K562 (cell line): ENCODE data around the gene SRSF11. TPM values are rescaled to one million over a fixed set of nuclear protein-coding genes. Genes with fewer than 3 reads are reported as not detected.

ENCODE experiments used
- ATAC-seq: fragments of 200-7000 bp; cut with Tn5 transposase; 3 replicates; pipeline ENCODE4 v1.9.1; 2020; ENCODE audit warnings: moderate library complexity
- BruUV-seq: library from RNA; stranded (reverse); fragments of 400-500 nt; replicated peaks from 2 replicates; lab custom pipeline; 2021; lab: Mats Ljungman, UMichigan
- CTCF ChIA-PET: fragments of 300-600 bp; formaldehyde crosslinking; extraction: SDS; loops from one replicate; lab custom pipeline; 2021; ENCODE audit warnings: low intra/inter-chr PET ratio; lab: Yijun Ruan, JAX
- POLR2A ChIA-PET: fragments of 300-600, 350-650 bp; sonication (Branson Sonifier 250); formaldehyde crosslinking; extraction: SDS; loops from one replicate; lab custom pipeline; 2021; ENCODE audit warnings: antibody characterized with exemption, inconsistent platforms; lab: Yijun Ruan, JAX
- DNase-seq, 4 experiments: peaks; one replicate each; pipeline versions ENCODE4 v3.0.0 to v3.0.0-alpha.2; 2011 to 2018; ENCODE audit warnings: low spot score in 3 of 4, mixed read lengths in 3 of 4; ENCODE audit errors: extremely low read depth in 1 of 4
- FAIRE-seq: peaks from 2 replicates; lab custom pipeline; 2011; peaks lifted over from hg19 to GRCh38; lab: Jason Lieb, UNC
- H2AFZ ChIP-seq: 2 replicates; pipeline ENCODE4 v1.6.0; 2011; ENCODE audit warnings: low read depth, low read length, control low read depth, inconsistent platforms
- H3K27ac ChIP-seq: fragments of 200-600 bp; 3 replicates; pipeline ENCODE4 v1.8.0; 2011; ENCODE audit warnings: low read depth, mild to moderate bottlenecking, control low read depth, inconsistent platforms, low read length, moderate library complexity, mixed read lengths; ENCODE audit errors: extremely low read depth
- H3K27me3 ChIP-seq, 2 experiments: fragments of 300-600 bp in 1 of 2; 2 replicates in 1 of 2; 3 replicates in 1 of 2; pipeline versions ENCODE4 v1.6.0 to v1.8.0; 2011; ENCODE audit warnings: inconsistent platforms in 2 of 2, low read length in 2 of 2, mild to moderate bottlenecking in 1 of 2, mixed read lengths in 1 of 2, moderate library complexity in 1 of 2; ENCODE audit not compliant: control insufficient read depth in 2 of 2, insufficient read depth in 2 of 2
- H3K36me3 ChIP-seq: fragments of 300-600 bp; 3 replicates; pipeline ENCODE4 v1.8.0; 2011; ENCODE audit warnings: mild to moderate bottlenecking, low read length, inconsistent platforms; ENCODE audit not compliant: control insufficient read depth, insufficient read depth
- H3K4me1 ChIP-seq, 2 experiments: fragments of 200-600 bp in 1 of 2; replicated peaks in 1 of 2; 2 replicates in 1 of 2; 3 replicates in 1 of 2; pipeline versions ENCODE4 v1.5.1 to v1.8.0; 2011; ENCODE audit warnings: inconsistent platforms in 2 of 2, low read length in 2 of 2, mild to moderate bottlenecking in 1 of 2, mixed read lengths in 1 of 2, moderate library complexity in 1 of 2; ENCODE audit not compliant: control insufficient read depth in 2 of 2, insufficient read depth in 2 of 2
- H3K4me2 ChIP-seq: 2 replicates; pipeline ENCODE4 v1.6.1; 2011; ENCODE audit warnings: low read length, control low read depth, inconsistent platforms, mixed read lengths; ENCODE audit not compliant: insufficient read depth
- H3K4me3 ChIP-seq: fragments of 200-600 bp; sonication (generic), shearing (Covaris generic); 2 replicates; pipeline ENCODE4 v1.5.1; 2016; ENCODE audit warnings: control low read depth, inconsistent platforms
- H3K79me2 ChIP-seq: fragments of 200-600 bp; 3 replicates; pipeline ENCODE4 v1.8.0; 2011; ENCODE audit warnings: low read length, inconsistent platforms; ENCODE audit not compliant: control insufficient read depth, insufficient read depth
- H3K9ac ChIP-seq, 2 experiments: 2 replicates each; pipeline versions ENCODE4 v1.6.0 to v1.6.1; 2011; ENCODE audit warnings: low read depth in 2 of 2, low read length in 2 of 2, control low read depth in 1 of 2, inconsistent platforms in 1 of 2, mild to moderate bottlenecking in 1 of 2, mixed read lengths in 1 of 2; ENCODE audit not compliant: insufficient read depth in 1 of 2
- H3K9me1 ChIP-seq: one replicate; pipeline ENCODE4 v1.6.0; 2011; ENCODE audit warnings: inconsistent platforms, mild to moderate bottlenecking, low read length, moderate library complexity; ENCODE audit not compliant: control insufficient read depth, insufficient read depth
- H3K9me3 ChIP-seq: replicated peaks from 2 replicates; pipeline ENCODE4 v1.5.1; 2011; ENCODE audit warnings: low read depth, low read length, inconsistent platforms; ENCODE audit not compliant: control insufficient read depth, insufficient read depth
- H4K20me1 ChIP-seq: replicated peaks from 2 replicates; pipeline ENCODE4 v1.6.1; 2011; ENCODE audit warnings: low read length, inconsistent platforms, mixed read lengths; ENCODE audit not compliant: control insufficient read depth, insufficient read depth
- ELK3 ChIP-seq: fragments of 450-650 bp; formaldehyde crosslinking; IDR thresholded peaks from 2 replicates; pipeline ENCODE4 v1.4.0; 2020; ENCODE audit warnings: mild to moderate bottlenecking
- MXD1 ChIP-seq: fragments of 250-450 bp; sonication (Bioruptor Pico); IDR thresholded peaks from 2 replicates; pipeline ENCODE4 v1.8.0; 2021; ENCODE audit warnings: borderline replicate concordance, mild to moderate bottlenecking, moderate library complexity; ENCODE audit not compliant: poor library complexity, severe bottlenecking
- NFXL1 ChIP-seq: fragments of 450-650 bp; formaldehyde crosslinking; IDR thresholded peaks from 2 replicates; pipeline ENCODE4 v1.4.0; 2021; ENCODE audit warnings: mild to moderate bottlenecking
- PRDM10 ChIP-seq: fragments of 450-650 bp; IDR thresholded peaks from 2 replicates; pipeline ENCODE4 v1.6.1; 2018; ENCODE audit not compliant: partially characterized antibody
- ZNF354B ChIP-seq: fragments of 250-450 bp; sonication (Bioruptor Pico); IDR thresholded peaks from 2 replicates; pipeline ENCODE4 v1.4.0; 2020
- ZNF507 ChIP-seq: conservative IDR thresholded peaks from 2 replicates; pipeline ENCODE4 v1.6.1; 2017; ENCODE audit warnings: missing genetic modification characterization, missing compliant biosample characterization
- WGBS: fragments of 100-300 bp; shearing (Covaris generic); methylation state at CpG from one replicate; pipeline ENCODE4 v1.1.6; 2016; ENCODE audit warnings: low coverage, mixed read lengths; ENCODE audit not compliant: insufficient coverage; ENCODE audit errors: missing lambda C conversion rate; 5-methylcytosine and 5-hydroxymethylcytosine counted together
- in situ Hi-C: fragments of 300-500 bp; cut with MboI; formaldehyde crosslinking; loops from 4 replicates; pipeline ENCODE4 v1.15.0; 2018; ENCODE audit warnings: inconsistent platforms, mixed read lengths
- intact Hi-C: fragments of 100-400 bp; cut with micrococcal nuclease; formaldehyde crosslinking; loops from 2 replicates; pipeline ENCODE4 v1.14.2; 2022
- polyA plus RNA-seq, 8 experiments: library from polyadenylated mRNA; depleted of rRNA in 4 of 8; stranded (reverse) in 5 of 8; unstranded in 3 of 8; fragments of >200 nt; fragmentation: Nextera tagmentation in 2 of 8; fragmentation: Illumina TruSeq in 1 of 8; extraction: Ambion mirVana in 2 of 8; extraction: Trizol in 1 of 8; gene quantifications; 2 replicates each; pipeline versions ENCODE4 v1.2.1 to v1.2.3, GENCODE V29; 2011 to 2014; ENCODE audit warnings: inconsistent platforms in 1 of 8, missing spikeins in 1 of 8
- total RNA-seq, 7 experiments: library from RNA; depleted of rRNA in 6 of 7; stranded (reverse); fragments of >200 nt in 6 of 7; fragmentation: Illumina TruSeq in 2 of 7; extraction: Trizol in 2 of 7; gene quantifications; 2 replicates each; pipeline versions ENCODE4 v1.2.1 to v1.2.3, GENCODE V29; 2011 to 2021; ENCODE audit warnings: low replicate concordance in 1 of 7

SRSF11 gene
- total and polyA plus RNA-seq, 9 of the 15 experiments (the other 6 are each of a cell fraction or from before 2014, with no cell fraction given), result 76.9 to 418 (median 190) TPM

- no peak for TF ChIP-seq MXD1 (CRISPR knock-in tag)
Observed at GRCh38 chr1:70202173-70202758, 18.9 kb upstream of the SRSF11 start (continued).

- CTCF ChIA-PET, result no interaction called here
- Histone ChIP-seq H3K4me1 (peaks cover 0 to 3% of the 10 kb centered on the region in 2 experiments; a peak in 3 of 5 replicates), H2AFZ (no peak overlapping the region; the same call in 1 of the 2 replicates), H3K79me2 (peaks cover 98% of the 10 kb centered on the region), H3K9me3 (no peaks in the 10 kb centered on the region), H4K20me1 (no peaks in the 10 kb centered on the region), H3K27me3 (no peaks in the 10 kb centered on the region), H3K9me1 (no peaks in the 10 kb centered on the region), H3K9ac (peak overlapping the region in 1 of 2 experiments; percentile 95; a peak in 2 of 4 replicates), H3K36me3 (peaks cover 18% of the 10 kb centered on the region; the same call in 2 of the 3 replicates), H3K27ac (peak overlapping the region; percentile 15; the same call in 2 of the 3 replicates), H3K4me3 (peak overlapping the region; percentile 71), H3K4me2 (peak overlapping the region; percentile 93)
- BruUV-seq, result no TSS peak
- TF ChIP-seq ELK3 (CRISPR knock-in tag) (no peak), ZNF354B (CRISPR knock-in tag) (peak; percentile 77; the same call in 1 of the 2 replicates), PRDM10 (peak; percentile 78), NFXL1 (CRISPR knock-in tag) (no peak), ZNF507 (tag) (peak; percentile 96)
- FAIRE-seq (no peak), DNase-seq (no peak), ATAC-seq (no peak)
- in situ Hi-C loops, result no loop called here
- WGBS, result 0% methylated on average over 1 of the region's 1 CpG
- POLR2A ChIA-PET, result interaction anchor here (0.6 to 8.0 kb wide), 4 partner anchors 16 to 207 kb away, joined by 3 to 58 read pairs (median 4); partner anchors contain the start of genes CTH and SRSF11
- intact Hi-C loops, result loop anchor here (2.0 kb wide), 1 partner anchor 877 kb away; the partner anchor contains the start of gene ZRANB2
Observed at GRCh38 chr1:70204139-70204538, 17.0 kb upstream of the SRSF11 start.
